Liver (tissue), 9 donors: ENCODE measurements around the gene KDM7A. TPM values are rescaled to one million over a fixed set of nuclear protein-coding genes. Genes with fewer than 3 reads are reported as not detected.

Experiments used
- DNase-seq: peaks from one replicate; pipeline ENCODE4 v3.0.0-alpha.2; 2017; ENCODE audit warnings: low spot score
- H3K27ac ChIP-seq, 2 donors: one replicate each; pipeline ENCODE4 v1.7.0; 2013; ENCODE audit warnings: inconsistent platforms in 2 of 2, low read length in 2 of 2, control low read depth in 1 of 2, low read depth in 1 of 2, mild to moderate bottlenecking in 1 of 2
- H3K27me3 ChIP-seq, 4 donors: one replicate each; pipeline versions ENCODE4 v1.6.1 to v1.7.0; 2013; ENCODE audit warnings: low read length in 3 of 4, inconsistent platforms in 1 of 4, mild to moderate bottlenecking in 1 of 4, moderate library complexity in 1 of 4; ENCODE audit not compliant: control insufficient read depth in 4 of 4, insufficient read depth in 4 of 4
- H3K36me3 ChIP-seq, 4 donors: one replicate each; pipeline versions ENCODE4 v1.6.1 to v1.7.0; 2013; ENCODE audit warnings: low read length in 3 of 4, mild to moderate bottlenecking in 3 of 4, low read depth in 1 of 4, moderate library complexity in 1 of 4; ENCODE audit not compliant: control insufficient read depth in 4 of 4, insufficient read depth in 3 of 4
- H3K4me1 ChIP-seq, 4 donors: one replicate each; pipeline versions ENCODE4 v1.6.1 to v1.7.0; 2013; ENCODE audit warnings: low read length in 3 of 4, mild to moderate bottlenecking in 3 of 4, moderate library complexity in 1 of 4; ENCODE audit not compliant: control insufficient read depth in 4 of 4, insufficient read depth in 4 of 4
- H3K4me3 ChIP-seq, 3 donors: one replicate each; pipeline versions ENCODE4 v1.6.1 to v1.7.0; 2013; ENCODE audit warnings: low read length in 3 of 3, control low read depth in 1 of 3, low read depth in 1 of 3, mild to moderate bottlenecking in 1 of 3
- H3K9ac ChIP-seq, 2 donors: one replicate each; pipeline ENCODE4 v1.7.0; 2013; ENCODE audit warnings: low read length in 2 of 2, mild to moderate bottlenecking in 2 of 2, moderate library complexity in 2 of 2, control low read depth in 1 of 2, low read depth in 1 of 2
- H3K9me3 ChIP-seq, 4 donors: one replicate each; pipeline versions ENCODE4 v1.6.1 to v1.7.0; 2013; ENCODE audit warnings: low read length in 3 of 4; ENCODE audit not compliant: control insufficient read depth in 4 of 4
- ATF3 ChIP-seq: IDR thresholded peaks from 2 replicates; pipeline ENCODE4 v1.6.1; 2016; ENCODE audit warnings: antibody characterized with exemption
- CTCF ChIP-seq: fragments of 150-350 bp; IDR thresholded peaks from 2 replicates; pipeline ENCODE4 v1.5.1; 2017; ENCODE audit warnings: improper control_type of control experiment, low read depth, low read length; ENCODE audit not compliant: missing input control
- EGR1 ChIP-seq, 2 donors: IDR thresholded peaks; 2 replicates each; pipeline ENCODE4 v1.6.1; 2016 to 2018; ENCODE audit warnings: antibody characterized with exemption in 2 of 2, low read depth in 2 of 2
- FOXA1 ChIP-seq: IDR thresholded peaks from 2 replicates; pipeline ENCODE4 v1.6.1; 2016; ENCODE audit warnings: antibody characterized with exemption
- FOXA2 ChIP-seq: IDR thresholded peaks from 2 replicates; pipeline ENCODE4 v1.6.1; 2016; ENCODE audit warnings: antibody characterized with exemption
- GABPA ChIP-seq, 2 donors: IDR thresholded peaks in 1 of 2; conservative IDR thresholded peaks in 1 of 2; 2 replicates each; pipeline ENCODE4 v1.6.1; 2016; ENCODE audit warnings: antibody characterized with exemption in 2 of 2, mild to moderate bottlenecking in 1 of 2, moderate library complexity in 1 of 2
- HNF4A ChIP-seq, 2 donors: conservative IDR thresholded peaks; 2 replicates each; pipeline ENCODE4 v1.6.1; 2016; ENCODE audit warnings: antibody characterized with exemption in 2 of 2, mild to moderate bottlenecking in 2 of 2
- HNF4G ChIP-seq: IDR thresholded peaks from 2 replicates; pipeline ENCODE4 v1.6.1; 2016; ENCODE audit warnings: antibody characterized with exemption
- JUND ChIP-seq, 2 donors: IDR thresholded peaks; 2 replicates each; pipeline ENCODE4 v1.6.1; 2016; ENCODE audit warnings: antibody characterized with exemption in 2 of 2
- MAX ChIP-seq: IDR thresholded peaks from 2 replicates; pipeline ENCODE4 v1.6.1; 2016; ENCODE audit warnings: antibody characterized with exemption
- NR2F2 ChIP-seq: IDR thresholded peaks from 2 replicates; pipeline ENCODE4 v1.6.1; 2016; ENCODE audit warnings: antibody characterized with exemption
- RAD21 ChIP-seq, 2 donors: IDR thresholded peaks; 2 replicates each; pipeline ENCODE4 v1.6.1; 2016; ENCODE audit warnings: antibody characterized with exemption in 2 of 2, mild to moderate bottlenecking in 2 of 2
- REST ChIP-seq: IDR thresholded peaks from 2 replicates; pipeline ENCODE4 v1.6.1; 2016; ENCODE audit warnings: antibody characterized with exemption, mild to moderate bottlenecking
- RXRA ChIP-seq, 2 donors: IDR thresholded peaks; 2 replicates each; pipeline ENCODE4 v1.6.1; 2017 to 2018; ENCODE audit warnings: antibody characterized with exemption in 2 of 2, mild to moderate bottlenecking in 1 of 2
- SP1 ChIP-seq: IDR thresholded peaks from 2 replicates; pipeline ENCODE4 v1.6.1; 2018; ENCODE audit warnings: antibody characterized with exemption, mild to moderate bottlenecking
- TAF1 ChIP-seq: conservative IDR thresholded peaks from 2 replicates; pipeline ENCODE4 v1.6.1; 2016; ENCODE audit warnings: antibody characterized with exemption, mild to moderate bottlenecking
- ZBTB33 ChIP-seq: IDR thresholded peaks from 2 replicates; pipeline ENCODE4 v1.6.1; 2016; ENCODE audit warnings: antibody characterized with exemption
- WGBS: extraction: QIAGEN DNeasy Blood & Tissue Kit; methylation state at CpG from one replicate; pipeline ENCODE4 v1.1.7; 2013; 5-methylcytosine and 5-hydroxymethylcytosine counted together
- polyA plus RNA-seq, 2 donors: library from polyadenylated mRNA; stranded (reverse) in 1 of 2; unstranded in 1 of 2; fragments of 200-250 nt in 1 of 2; fragments of >200 nt in 1 of 2; fragmentation: Nextera tagmentation in 1 of 2; extraction: Ambion mirVana in 1 of 2; gene quantifications; one replicate each; pipeline versions ENCODE4 v1.2.1 to v1.2.3, GENCODE V29; 2013 to 2015
- total RNA-seq, 2 donors: library from RNA; depleted of rRNA; stranded (reverse); fragments of >200 nt; gene quantifications; one replicate each; pipeline ENCODE4 v1.2.3, GENCODE V29; 2014
- donor health status: healthy.
- donor health status: healthy.
- donor health status: healthy.
- donor health status: healthy.
- donor health status: healthy.

KDM7A gene
- total and polyA plus RNA-seq, 4 donors = 1.9 to 27.5 (median 9.9) TPM

- WGBS = 93% methylated on average over 5 of the region's 5 CpGs
- H3K4me3 ChIP-seq = no peak overlapping the region
- H3K9ac ChIP-seq = no peak overlapping the region
- no peaks in the 10 kb centered on the region for H3K36me3 ChIP-seq
- peaks cover 4 to 14% (median 9%) of the 10 kb centered on the region in 4 donors for H3K4me1 ChIP-seq
- TF ChIP-seq CTCF = no peak
- H3K9me3 ChIP-seq = no peaks in the 10 kb centered on the region
- DNase-seq = no peak
- no peaks in the 10 kb centered on the region for H3K27me3 ChIP-seq
- H3K27ac ChIP-seq = no peak overlapping the region
Measured at GRCh38 chr7:140179339-140179738, 2.6 kb upstream of the KDM7A start.

- H3K9ac ChIP-seq = peak overlapping the region; percentile 8 to 90
- no peaks in the 10 kb centered on the region for H3K9me3 ChIP-seq
- H3K36me3 ChIP-seq = no peaks in the 10 kb centered on the region
- TF ChIP-seq SP1 (no peak), FOXA1 (no peak), GABPA (IDR thresholded peaks at IDR 0.05 in 1 of 2, conservative IDR thresholded peaks at IDR 0.05 in 1 of 2) (no peak), RAD21 (IDR thresholded peaks at IDR 0.05) (no peak), ZBTB33 (no peak), FOXA2 (no peak), TAF1 (no peak), HNF4A (conservative IDR thresholded peaks at IDR 0.05) (no peak), MAX (no peak), HNF4G (no peak), JUND (IDR thresholded peaks at IDR 0.05) (no peak), RXRA (IDR thresholded peaks at IDR 0.05) (no peak), ATF3 (no peak), EGR1 (IDR thresholded peaks at IDR 0.05; ENCODE audit: low read depth in 2 of 2) (no peak), CTCF (no peak), REST (no peak), NR2F2 (no peak)
- H3K4me1 ChIP-seq = peaks cover 8 to 32% (median 19%) of the 10 kb centered on the region in 4 donors
- H3K4me3 ChIP-seq = peak overlapping the region; percentile 53 to 98 (median 53)
- under 1% methylated on average over 95 of the region's 95 CpGs for WGBS
- H3K27me3 ChIP-seq = no peaks in the 10 kb centered on the region
- peak; percentile 42 for DNase-seq
- H3K27ac ChIP-seq = peak overlapping the region; percentile 98 to 99
Measured at GRCh38 chr7:140176122-140176701, 571 bp downstream of the KDM7A start.
